Hepatocyte (in vitro differentiated cells): ENCODE results near the gene MINDY4.
"Not testable (repeated sequence)": the region's sequence is repeated elsewhere in the genome, so short reads cannot be mapped to it uniquely, and the experiment has no call there.

Source experiments
- EZH2 ChIP-seq: fragments of 200-600 bp; sonication (generic); IDR thresholded peaks from 2 replicates; pipeline ENCODE4 v1.6.1; 2016; ENCODE audit warnings: antibody characterized with exemption, mild to moderate bottlenecking, borderline replicate concordance
- TF ChIP-seq, protein P1 (sequence below): fragments of 200-600 bp; sonication (generic); IDR thresholded peaks from 2 replicates; pipeline ENCODE4 v1.5.1; 2016; ENCODE audit warnings: antibody characterized with exemption, mild to moderate bottlenecking; ENCODE audit not compliant: poor library complexity

DNA sequence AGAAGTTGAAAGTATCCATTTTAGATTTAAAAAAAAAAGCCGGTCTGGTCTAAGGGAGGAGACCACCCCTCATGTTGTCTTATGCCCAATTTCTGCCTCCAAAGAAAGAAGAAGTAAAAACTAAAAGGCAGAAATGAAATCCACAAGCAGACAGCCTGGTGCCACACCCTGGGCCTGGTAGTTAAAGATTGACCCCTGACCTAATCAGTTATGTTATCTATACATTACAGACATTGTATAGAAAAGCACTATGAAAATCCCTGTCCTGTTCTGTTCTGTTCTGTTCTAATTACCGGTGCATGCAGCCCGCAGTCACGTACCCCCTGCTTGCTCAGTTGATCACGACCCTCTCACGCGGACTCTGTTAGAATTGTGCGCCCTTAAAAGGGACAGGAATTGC, 36.3 kb downstream of the MINDY4 start:
- TF ChIP-seq, protein P1, sequence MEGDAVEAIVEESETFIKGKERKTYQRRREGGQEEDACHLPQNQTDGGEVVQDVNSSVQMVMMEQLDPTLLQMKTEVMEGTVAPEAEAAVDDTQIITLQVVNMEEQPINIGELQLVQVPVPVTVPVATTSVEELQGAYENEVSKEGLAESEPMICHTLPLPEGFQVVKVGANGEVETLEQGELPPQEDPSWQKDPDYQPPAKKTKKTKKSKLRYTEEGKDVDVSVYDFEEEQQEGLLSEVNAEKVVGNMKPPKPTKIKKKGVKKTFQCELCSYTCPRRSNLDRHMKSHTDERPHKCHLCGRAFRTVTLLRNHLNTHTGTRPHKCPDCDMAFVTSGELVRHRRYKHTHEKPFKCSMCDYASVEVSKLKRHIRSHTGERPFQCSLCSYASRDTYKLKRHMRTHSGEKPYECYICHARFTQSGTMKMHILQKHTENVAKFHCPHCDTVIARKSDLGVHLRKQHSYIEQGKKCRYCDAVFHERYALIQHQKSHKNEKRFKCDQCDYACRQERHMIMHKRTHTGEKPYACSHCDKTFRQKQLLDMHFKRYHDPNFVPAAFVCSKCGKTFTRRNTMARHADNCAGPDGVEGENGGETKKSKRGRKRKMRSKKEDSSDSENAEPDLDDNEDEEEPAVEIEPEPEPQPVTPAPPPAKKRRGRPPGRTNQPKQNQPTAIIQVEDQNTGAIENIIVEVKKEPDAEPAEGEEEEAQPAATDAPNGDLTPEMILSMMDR: not testable (repeated sequence)
- TF ChIP-seq EZH2: not testable (repeated sequence)
